ENCODE results near the gene TMEM87B. TPM values are rescaled to one million over a fixed set of nuclear protein-coding genes. Genes with fewer than 3 reads are reported as not detected.

Gene TMEM87B
- 17.5 TPM for total RNA-seq

GRCh38 chr2:112054847-112055729 is at the start of gene TMEM87B:
Gene TMEM87B, plus strand, starts transcription at chr2:112055269. Its CDS starts 323 bp downstream, at chr2:112055592.

GRCh38 chr2:112138159-112139032 is 83.3 kb downstream of the TMEM87B start, which contains the start of gene FBLN7:
Gene FBLN7, plus strand, starts transcription at chr2:112138385. Its CDS starts 271 bp downstream, at chr2:112138656.

Other genes starting within 250 kb of the TMEM87B start
- gene ANAPC1, start 171.1 kb upstream of the TMEM87B start, total RNA-seq, result 58.6 TPM
- gene MERTK, start 156.7 kb upstream of the TMEM87B start, total RNA-seq, result 9.7 TPM
- 6.2 TPM for gene FBLN7, start 83.1 kb downstream of the TMEM87B start, total RNA-seq
- 21.2 TPM for gene ZC3H8, start 199.8 kb downstream of the TMEM87B start, total RNA-seq
- gene ZC3H6, start 220.3 kb downstream of the TMEM87B start, total RNA-seq, result 25.4 TPM